Muscle of arm (tissue), 14 donors: ENCODE measurements around the gene WFDC11. TPM values are rescaled to one million over a fixed set of nuclear protein-coding genes. Genes with fewer than 3 reads are reported as not detected.
A peak's percentile ranks its signal among the peaks of the same experiment; 100 is the strongest.
"Not testable (repeated sequence)": the region's sequence is repeated elsewhere in the genome, so short reads cannot be mapped to it uniquely, and the experiment has no call there.

Experiments
- DNase-seq: peaks from one replicate; pipeline ENCODE4 v3.0.0-alpha.2; 2013
- long read RNA-seq, 11 donors: transcript quantifications; one replicate each; lab custom pipeline, GENCODE V29; 2026
- polyA plus RNA-seq, 12 donors: library from polyadenylated mRNA; unstranded; fragments of 120-200 nt; gene quantifications; one replicate each; pipeline ENCODE4 v1.2.1, GENCODE V29; 2013; ENCODE audit not compliant: insufficient read length in 12 of 12

The WFDC11 gene
- polyA plus RNA-seq: not detected
- long read RNA-seq, donor 1: 0 reads
- long read RNA-seq, donor 2: 0 reads
- long read RNA-seq, donor 3: 0 reads
- long read RNA-seq, donor 4: 0 reads
- long read RNA-seq, donor 5: 0 reads
- long read RNA-seq, donor 6: 0 reads
- long read RNA-seq, donor 7: 0 reads
- long read RNA-seq, donor 8: 0 reads
- long read RNA-seq, donor 9: 0 reads
- long read RNA-seq, donor 10: 0 reads
- long read RNA-seq, donor 11: 0 reads

- DNase-seq: no peak
These were observed at the start of gene WFDC11 for GRCh38 chr20:45670139-45670538. WFDC11 (minus strand) TSS chr20:45670239; CDS start chr20:45650600, 19,639 bp downstream.

- not testable (repeated sequence) for DNase-seq
These were observed 46.2 kb upstream of the WFDC11 start for GRCh38 chr20:45716141-45716688.

DNA sequence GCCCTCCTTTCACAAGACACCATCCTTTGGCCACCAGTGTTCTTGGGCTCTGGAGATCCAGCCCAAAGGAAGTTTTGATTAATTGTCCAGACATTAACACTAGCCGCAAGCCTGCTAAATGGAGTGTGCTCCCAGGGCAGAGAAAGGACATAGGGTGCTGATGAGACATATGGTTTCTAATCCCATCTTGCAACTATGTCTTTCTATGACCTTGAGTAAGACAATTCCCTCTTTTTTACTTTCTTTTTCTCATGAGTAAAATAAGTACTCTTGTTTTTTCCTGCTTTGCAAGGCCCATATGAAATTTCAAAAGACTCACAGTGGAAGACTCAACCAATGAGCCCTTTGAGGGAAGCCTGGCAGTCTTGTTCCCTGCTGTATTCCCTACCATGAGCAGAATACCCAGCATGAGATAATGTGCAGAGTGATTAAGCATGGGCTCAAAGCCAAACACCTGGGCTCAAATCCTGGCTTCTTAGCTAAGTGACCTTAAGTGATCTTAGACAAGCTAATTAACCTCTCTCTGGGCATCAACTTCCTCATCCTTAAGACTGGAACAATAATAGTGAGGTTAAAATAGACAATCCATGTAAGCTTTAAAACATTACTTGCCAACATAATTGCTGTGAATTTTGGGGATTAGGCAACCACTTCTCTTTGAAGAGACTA lies 35.1 kb upstream of the WFDC11 start, which contains the start of gene WFDC10B:
Gene WFDC10B (minus strand): TSS at position 51 of the 669 bp plus-strand sequence. CDS start 19,027 bp downstream, outside the sequence.
- DNase-seq: peak; percentile 1

GRCh38 chr20:45701873-45702272 lies 31.8 kb upstream of the WFDC11 start, which contains the start of gene WFDC13:
WFDC13 (plus strand) TSS chr20:45702038; CDS start chr20:45702124, 86 bp downstream.
- DNase-seq: no peak

- no peak for DNase-seq
These were observed 31.1 kb upstream of the WFDC11 start for GRCh38 chr20:45701104-45701503.

GRCh38 chr20:45695496-45695895 lies 25.5 kb upstream of the WFDC11 start:
- DNase-seq: no peak

- DNase-seq: not testable (repeated sequence)
These were observed 23.3 kb upstream of the WFDC11 start for GRCh38 chr20:45693346-45693745.

- no peak for DNase-seq
These were observed 15.9 kb upstream of the WFDC11 start for GRCh38 chr20:45685896-45686295.

- no peak for DNase-seq
These were observed 9.6 kb upstream of the WFDC11 start for GRCh38 chr20:45679650-45680049.

GRCh38 chr20:45672765-45673164 lies 2.7 kb upstream of the WFDC11 start:
- no peak for DNase-seq

GRCh38 chr20:45657038-45657437 lies 13.0 kb downstream of the WFDC11 start:
- DNase-seq: not testable (repeated sequence)

DNA sequence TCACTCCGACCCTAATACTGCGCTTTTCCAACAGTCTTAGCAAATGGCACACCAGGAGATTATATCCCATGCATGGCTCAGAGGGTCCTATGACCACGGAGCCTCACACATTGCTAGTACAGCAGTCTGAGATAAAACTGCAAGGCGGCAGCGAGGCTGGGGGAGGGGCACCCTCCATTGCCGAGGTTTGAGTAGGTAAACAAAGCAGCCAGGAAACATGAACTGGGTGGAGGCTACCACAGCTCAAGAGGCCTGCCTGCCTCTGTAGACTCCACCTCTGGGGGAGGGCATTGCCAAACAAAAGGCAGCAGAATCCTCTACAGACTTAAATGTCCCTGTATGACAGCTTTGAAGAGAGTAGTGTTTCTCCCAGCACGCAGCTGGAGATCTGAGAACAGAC lies 18.3 kb downstream of the WFDC11 start:
- not testable (repeated sequence) for DNase-seq

DNA sequence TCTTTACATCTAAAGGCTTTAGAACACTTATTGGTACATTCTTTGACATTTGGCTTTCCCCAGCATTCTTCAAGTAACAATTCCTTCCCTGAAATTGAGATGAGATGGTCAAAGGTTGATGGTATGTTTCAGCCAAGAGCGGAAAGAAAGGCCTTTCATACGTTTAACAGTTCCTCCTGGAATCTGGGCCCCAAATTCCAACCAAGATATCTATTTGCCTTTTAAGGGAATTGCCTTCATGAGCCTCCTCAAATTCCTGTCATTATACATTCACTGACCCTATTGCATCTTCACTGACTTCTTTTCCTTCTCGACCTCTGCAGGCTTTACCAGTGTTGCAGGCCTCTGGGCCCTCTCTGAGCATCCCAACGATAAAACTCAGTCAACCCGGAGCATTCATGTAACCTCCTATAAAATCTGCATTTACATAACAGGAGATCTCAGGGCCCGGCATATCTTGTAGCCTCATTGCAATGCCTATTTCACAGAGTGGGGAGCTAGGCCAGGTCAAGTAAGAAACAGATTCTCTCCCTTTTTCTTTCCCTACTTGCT lies 20.7 kb downstream of the WFDC11 start:
- DNase-seq: no peak

DNA sequence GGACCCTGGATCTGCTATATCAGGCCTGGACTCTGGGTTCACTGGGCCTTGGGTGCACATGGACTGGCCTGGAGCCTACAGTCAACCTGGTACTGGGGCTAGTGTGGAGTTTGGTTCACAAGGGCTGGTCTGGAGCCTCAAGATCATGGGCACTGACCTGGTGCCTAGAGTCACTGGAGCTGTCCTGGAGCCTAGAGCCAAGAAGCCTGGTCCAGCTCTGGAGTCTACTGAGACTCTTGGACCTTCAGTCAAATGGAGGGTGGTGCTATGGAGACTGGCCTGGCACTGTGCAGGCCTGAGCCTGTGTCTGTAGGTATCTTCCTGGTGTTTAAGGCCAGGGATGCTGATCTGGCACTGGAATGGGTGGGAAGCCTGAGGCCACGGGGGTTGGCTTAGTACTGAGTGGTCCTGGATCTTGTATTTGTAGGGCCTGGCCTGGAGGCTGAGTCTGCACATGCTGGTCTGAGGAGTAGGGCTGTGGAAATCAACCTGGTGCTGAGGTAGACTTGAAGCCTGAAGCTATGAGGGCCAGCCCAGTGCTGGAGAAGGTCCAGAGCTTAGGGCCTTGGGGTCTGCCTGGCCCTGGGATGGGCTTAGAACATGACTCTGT lies 22.5 kb downstream of the WFDC11 start:
- DNase-seq: no peak

DNA sequence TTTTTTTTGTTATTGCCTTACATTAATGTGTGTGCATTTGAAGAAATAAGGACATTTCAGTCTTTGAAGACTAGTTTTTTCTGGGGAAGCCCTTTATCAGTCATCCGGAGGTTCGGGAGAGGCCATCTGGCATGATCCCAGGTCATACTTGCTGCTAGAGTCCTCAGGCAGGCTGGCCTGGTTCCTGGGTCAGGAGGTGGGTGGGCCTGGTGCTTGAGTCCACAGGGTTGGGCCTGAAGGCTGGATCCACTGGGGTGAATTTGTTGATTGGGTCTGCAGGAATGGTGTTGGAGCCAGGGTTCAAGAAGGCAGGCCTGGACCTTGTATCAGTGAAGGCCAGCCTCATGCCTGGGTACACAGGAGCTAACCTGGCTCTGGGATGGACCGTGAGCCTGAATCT lies 23.2 kb downstream of the WFDC11 start:
- no peak for DNase-seq

- DNase-seq: not testable (repeated sequence)
These were observed 24.2 kb downstream of the WFDC11 start for GRCh38 chr20:45645869-45646268.

DNA sequence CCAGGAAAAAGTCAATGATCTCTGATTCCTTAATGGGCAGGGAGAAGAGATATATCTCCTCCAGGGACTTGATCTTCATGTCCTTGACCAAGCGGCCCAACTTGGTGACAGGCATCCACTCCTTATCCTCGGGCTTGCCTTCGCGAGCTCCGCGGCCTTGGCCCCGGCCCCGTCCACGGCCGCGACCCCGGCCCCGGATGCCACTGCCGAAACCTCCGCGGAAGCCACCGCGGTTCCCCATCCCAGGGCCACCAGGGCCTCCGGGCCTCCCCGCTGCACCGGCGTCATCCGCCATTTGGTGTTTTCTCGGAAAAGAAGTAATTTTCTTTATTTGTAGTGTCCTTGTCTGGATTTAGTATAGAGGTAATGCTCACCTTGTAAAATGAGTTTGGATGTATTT lies 29.0 kb downstream of the WFDC11 start:
- DNase-seq: not testable (repeated sequence)

DNA sequence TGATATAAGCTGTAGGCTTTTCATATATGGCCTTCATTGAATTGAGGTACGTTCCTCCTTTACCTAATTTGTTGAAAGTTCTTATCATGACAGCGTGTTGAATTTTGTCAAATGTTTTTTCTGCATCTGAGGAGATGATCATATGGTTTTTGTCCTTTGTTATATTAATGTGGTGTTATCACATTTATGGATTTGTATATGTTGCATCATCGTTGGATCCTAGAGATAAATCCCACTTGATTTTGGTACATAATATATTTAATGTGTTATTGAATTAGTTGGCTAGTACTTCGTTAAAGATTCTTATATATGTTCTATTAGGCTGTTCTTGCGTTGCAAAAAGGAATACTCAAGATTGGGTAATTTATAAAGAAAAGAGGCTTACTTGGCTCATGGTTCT lies 30.4 kb downstream of the WFDC11 start:
- no peak for DNase-seq

- DNase-seq: no peak
These were observed 33.5 kb downstream of the WFDC11 start for GRCh38 chr20:45636513-45636912.

DNA sequence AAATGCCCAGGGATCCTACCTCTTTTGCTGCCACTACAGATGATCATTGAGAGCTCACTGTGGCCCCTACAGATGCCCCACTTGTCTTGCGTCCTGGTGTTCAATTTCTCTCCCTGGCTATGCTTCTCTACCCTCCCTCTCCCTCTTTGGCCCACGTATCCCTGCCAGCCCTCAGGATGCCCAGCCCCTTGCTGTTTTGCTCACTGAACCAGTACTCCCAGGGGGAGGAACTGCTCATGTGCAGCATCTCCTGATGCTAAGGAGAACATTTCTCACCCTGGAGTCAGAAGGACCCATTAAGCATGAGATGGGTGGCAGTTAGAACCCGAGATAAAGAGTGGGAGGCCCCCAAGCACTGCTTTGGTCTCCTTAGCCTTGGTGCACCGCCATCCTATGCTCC lies 38.9 kb downstream of the WFDC11 start, which contains the start of gene WFDC9:
Gene WFDC9 (minus strand): TSS at position 101 of the 400 bp plus-strand sequence. CDS start 21,103 bp downstream, outside the sequence.
- DNase-seq: no peak

DNA sequence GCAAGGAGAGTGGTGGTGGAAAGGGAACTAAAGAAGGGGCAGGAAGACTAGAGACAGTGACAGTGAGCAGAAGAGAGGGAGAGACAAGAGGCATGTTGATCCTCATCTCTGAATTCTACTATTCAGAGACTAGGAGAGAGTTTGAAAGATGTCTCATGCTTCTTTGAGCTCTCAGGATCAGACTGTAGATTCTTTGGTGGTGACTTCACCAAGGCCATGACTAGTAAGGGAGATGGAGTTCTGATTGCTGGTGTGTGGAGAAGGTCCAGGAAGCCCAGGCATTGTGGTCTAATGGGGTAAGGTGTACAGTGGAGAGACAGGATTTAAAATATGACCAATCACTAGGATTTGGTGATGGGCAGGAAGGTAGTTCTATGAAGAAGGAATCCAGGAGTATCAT lies 39.7 kb downstream of the WFDC11 start:
- DNase-seq: no peak

DNA sequence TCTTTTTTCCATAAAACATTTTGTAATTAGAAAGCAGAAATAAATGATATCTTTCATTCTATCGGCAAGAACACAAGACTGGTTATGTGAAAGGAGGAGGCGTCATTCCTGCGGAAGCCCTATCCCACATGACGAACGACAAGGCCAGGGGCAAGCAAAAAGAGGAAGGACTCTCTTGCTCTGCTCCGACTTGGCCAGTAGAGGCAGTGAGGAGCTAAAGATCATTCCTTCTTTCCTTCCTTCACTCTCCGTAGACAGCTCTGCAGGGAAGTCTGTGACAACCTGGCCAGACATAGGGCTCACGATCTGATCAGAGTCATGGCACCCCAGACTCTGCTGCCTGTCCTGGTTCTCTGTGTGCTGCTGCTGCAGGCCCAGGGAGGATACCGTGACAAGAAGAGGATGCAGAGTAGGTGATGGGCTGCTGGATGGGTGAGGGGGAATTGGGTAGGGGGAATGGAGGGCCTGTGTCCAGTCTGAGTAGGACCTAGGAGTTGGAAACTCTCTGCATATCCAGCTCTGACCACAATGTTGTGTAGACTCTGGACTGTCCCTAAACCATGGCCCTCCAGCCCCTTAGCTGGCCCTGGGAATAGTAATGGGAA lies 40.4 kb downstream of the WFDC11 start, which contains the start of gene WFDC10A:
Gene WFDC10A (plus strand): TSS at position 244 of the 605 bp plus-strand sequence. CDS start 75 bp downstream, at position 319.
- peak; percentile 1 for DNase-seq
